Common myeloid progenitor, CD34-positive (primary cell): ENCODE data around the gene KCNJ5.

ENCODE experiments used
- CTCF ChIA-PET: fragments of 350-600 bp; sonication (Branson Sonifier 250); formaldehyde crosslinking; loops from one replicate; lab custom pipeline; 2021; ENCODE audit warnings: antibody characterized with exemption; lab: Charles Lee
- POLR2A ChIA-PET: fragments of 350-600 bp; sonication (Branson Sonifier 250); formaldehyde crosslinking; loops from one replicate; lab custom pipeline; 2021; ENCODE audit warnings: antibody characterized with exemption; lab: Charles Lee
- DNase-seq, 3 donors: peaks; one replicate each; pipeline versions ENCODE4 v3.0.0 to v3.0.0-alpha.2; 2013
- H3K27ac ChIP-seq, 2 experiments: 1 replicate in 1 of 2; 2 replicates in 1 of 2; pipeline ENCODE4 v1.7.0; 2013; ENCODE audit warnings: inconsistent platforms in 2 of 2, low read length in 2 of 2, mild to moderate bottlenecking in 2 of 2, low read depth in 1 of 2, moderate library complexity in 1 of 2; ENCODE audit not compliant: severe bottlenecking in 2 of 2, insufficient read depth in 1 of 2, poor library complexity in 1 of 2
- H3K27me3 ChIP-seq, 5 experiments: replicated peaks in 2 of 5; 1 replicate in 3 of 5; 2 replicates in 2 of 5; pipeline versions ENCODE4 v1.6.1 to v1.7.0; 2013; ENCODE audit warnings: low read length in 4 of 5, mild to moderate bottlenecking in 2 of 5, moderate library complexity in 2 of 5, inconsistent platforms in 1 of 5; ENCODE audit not compliant: insufficient read depth in 5 of 5, control insufficient read depth in 4 of 5
- H3K36me3 ChIP-seq, 4 experiments: 1 replicate in 2 of 4; 2 replicates in 2 of 4; pipeline versions ENCODE4 v1.6.1 to v1.7.0; 2013; ENCODE audit warnings: low read length in 3 of 4, control low read depth in 1 of 4, mild to moderate bottlenecking in 1 of 4; ENCODE audit not compliant: control insufficient read depth in 4 of 4, insufficient read depth in 4 of 4
- H3K4me1 ChIP-seq, 4 experiments: 1 replicate in 3 of 4; 2 replicates in 1 of 4; pipeline versions ENCODE4 v1.6.1 to v1.7.1; 2013; ENCODE audit warnings: low read length in 3 of 4, mild to moderate bottlenecking in 3 of 4, control low read depth in 1 of 4, inconsistent platforms in 1 of 4, moderate library complexity in 1 of 4; ENCODE audit not compliant: control insufficient read depth in 4 of 4, insufficient read depth in 4 of 4; ENCODE audit errors: control extremely low read depth in 1 of 4
- H3K4me3 ChIP-seq, 7 experiments: 1 replicate in 4 of 7; 2 replicates in 3 of 7; pipeline versions ENCODE4 v1.5.1 to v1.7.0; 2013; ENCODE audit warnings: mild to moderate bottlenecking in 7 of 7, low read length in 6 of 7, moderate library complexity in 6 of 7, inconsistent platforms in 2 of 7, low read depth in 2 of 7, control low read depth in 1 of 7; ENCODE audit not compliant: insufficient read depth in 4 of 7, control insufficient read depth in 1 of 7; ENCODE audit errors: extremely low read depth in 1 of 7
- H3K9me3 ChIP-seq, 5 experiments: 1 replicate in 4 of 5; 2 replicates in 1 of 5; pipeline versions ENCODE4 v1.6.1 to v1.7.1; 2013; ENCODE audit warnings: low read length in 4 of 5, mild to moderate bottlenecking in 2 of 5, inconsistent platforms in 1 of 5, low read depth in 1 of 5, moderate library complexity in 1 of 5; ENCODE audit not compliant: control insufficient read depth in 4 of 5, insufficient read depth in 2 of 5; ENCODE audit errors: control extremely low read depth in 1 of 5
- WGBS: methylation state at CpG from one replicate; pipeline ENCODE4 v1.1.5; 2013; ENCODE audit not compliant: insufficient coverage; 5-methylcytosine and 5-hydroxymethylcytosine counted together

Gene KCNJ5

DNA sequence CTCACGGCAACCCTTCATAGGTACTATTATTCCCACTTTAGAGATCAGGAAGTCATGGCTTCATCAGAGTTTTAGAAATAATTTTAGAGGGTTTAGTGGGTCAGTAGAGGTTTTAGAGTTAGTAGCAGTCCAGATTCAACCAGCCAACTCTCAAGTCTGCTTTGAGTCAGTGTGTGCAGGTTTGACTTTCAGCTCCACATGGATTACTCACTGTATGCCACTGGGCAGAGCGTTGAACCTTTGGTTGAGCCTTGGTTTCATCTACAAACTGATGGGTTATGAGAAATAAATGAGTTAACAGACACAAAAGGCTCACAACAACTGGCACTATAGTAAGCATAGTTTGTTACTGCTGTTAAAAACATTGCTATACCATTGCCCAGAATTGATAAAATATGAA is 70.5 kb downstream of the KCNJ5 start:
- Histone ChIP-seq H3K4me3 (no peak overlapping the region), H3K9me3 (no peaks in the 10 kb centered on the region), H3K27me3 (peaks cover 0 to 6% (median 0%) of the 10 kb centered on the region in 5 experiments), H3K36me3 (no peaks in the 10 kb centered on the region), H3K4me1 (peaks cover 0 to 13% (median 3%) of the 10 kb centered on the region in 4 experiments), H3K27ac (no peak overlapping the region)
- POLR2A ChIA-PET, result no interaction called here
- no peak for DNase-seq
- WGBS, result no CpG with 5 or more reads among the region's 2 CpGs
- CTCF ChIA-PET, result interaction anchor here (3.1 to 34.5 kb wide), 2 partner anchors 13 to 72 kb away, joined by 12 to 640 read pairs; partner anchors contain the start of gene KCNJ5

DNA sequence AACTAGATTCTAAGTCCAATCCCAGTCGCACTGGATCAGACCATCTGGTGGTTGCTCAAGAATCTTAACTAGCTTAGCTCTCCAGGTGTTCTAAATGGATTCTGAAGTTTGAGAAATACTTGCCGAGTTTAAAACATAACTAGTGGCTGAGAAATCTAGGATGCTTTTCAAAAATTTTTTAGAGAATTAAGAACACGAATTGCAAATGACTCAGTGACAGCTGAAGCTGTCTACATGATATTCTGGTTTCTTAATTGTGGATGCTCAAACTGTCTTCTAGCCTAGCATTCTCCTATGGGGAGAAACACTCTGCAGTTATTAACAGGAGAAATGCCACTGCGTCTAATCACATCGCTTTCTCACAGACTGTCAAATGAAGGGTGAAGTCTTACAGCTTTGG is 71.7 kb downstream of the KCNJ5 start:
- WGBS, result 95% methylated on average over 2 of the region's 5 CpGs
- no peak for DNase-seq
- POLR2A ChIA-PET, result no interaction called here
- H3K27ac ChIP-seq, result no peak overlapping the region
- H3K27me3 ChIP-seq, result peaks cover 0 to under 1% (median 0%) of the 10 kb centered on the region in 5 experiments
- CTCF ChIA-PET, result interaction anchor here (3.1 to 34.5 kb wide), 2 partner anchors 15 to 73 kb away, joined by 12 to 640 read pairs; partner anchors contain the start of gene KCNJ5
- H3K4me3 ChIP-seq, result no peak overlapping the region
- no peaks in the 10 kb centered on the region for H3K9me3 ChIP-seq
- H3K4me1 ChIP-seq, result peaks cover 0 to 13% (median 3%) of the 10 kb centered on the region in 4 experiments
- peaks cover 0 to 3% (median 0%) of the 10 kb centered on the region in 4 experiments for H3K36me3 ChIP-seq

DNA sequence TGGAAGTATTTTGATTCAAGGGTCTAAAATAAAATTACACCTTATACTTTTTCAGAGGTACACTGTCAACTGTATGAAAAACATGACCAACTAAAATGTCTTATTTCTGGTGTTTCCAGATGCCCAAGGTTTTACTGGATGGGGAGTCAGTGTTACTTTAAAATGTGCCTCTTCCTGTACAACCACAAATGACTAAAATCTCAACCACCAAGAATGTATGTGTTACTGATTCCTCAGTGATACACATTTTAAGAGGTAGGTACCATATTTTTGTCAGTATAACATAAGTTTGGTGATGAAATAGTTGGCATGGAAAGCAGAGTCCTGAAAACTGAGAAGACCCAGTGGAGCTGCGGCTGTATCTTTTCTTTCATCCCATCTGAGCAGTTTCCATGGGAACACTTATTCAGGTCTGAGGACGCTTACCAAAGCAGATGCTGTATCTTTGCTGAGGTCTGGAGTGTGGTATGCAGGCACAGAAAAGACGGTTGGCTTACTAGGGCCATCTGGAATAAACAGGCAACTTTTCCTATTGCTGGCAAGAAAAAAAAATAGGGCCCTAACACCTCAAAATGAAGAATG is 72.7 kb downstream of the KCNJ5 start:
- Histone ChIP-seq H3K36me3 (peaks cover 0 to 3% (median 1%) of the 10 kb centered on the region in 4 experiments), H3K9me3 (no peaks in the 10 kb centered on the region), H3K4me3 (no peak overlapping the region), H3K27me3 (no peaks in the 10 kb centered on the region), H3K27ac (no peak overlapping the region), H3K4me1 (peaks cover 0 to 13% (median 3%) of the 10 kb centered on the region in 4 experiments)
- POLR2A ChIA-PET, result no interaction called here
- CTCF ChIA-PET, result interaction anchor here (3.1 to 34.5 kb wide), 2 partner anchors 16 to 74 kb away, joined by 12 to 640 read pairs; partner anchors contain the start of gene KCNJ5
- DNase-seq, result no peak
- WGBS, result 93% methylated on average over 3 of the region's 3 CpGs

DNA sequence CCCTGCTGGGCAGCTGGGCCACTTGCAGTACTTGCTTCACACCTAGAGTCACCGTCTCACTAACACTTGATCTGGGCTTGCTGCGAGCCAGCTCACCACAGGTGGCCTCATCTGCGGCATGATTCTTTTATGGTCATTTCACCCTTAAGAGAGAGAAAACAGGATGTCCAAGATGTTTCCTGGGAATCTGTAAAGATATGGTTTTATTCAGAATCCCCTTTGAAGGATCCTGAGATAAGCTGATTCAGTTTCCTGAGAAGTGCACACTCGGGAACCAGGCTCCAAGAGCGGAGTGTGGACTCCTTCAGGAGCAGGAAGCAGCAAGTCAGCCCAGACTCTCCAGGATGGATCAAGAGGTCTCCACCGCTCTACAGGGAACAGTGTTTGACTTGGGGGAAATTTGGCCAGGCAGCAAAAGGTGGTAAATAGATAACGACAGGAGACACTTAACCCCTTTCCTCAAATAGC is 73.3 kb downstream of the KCNJ5 start:
- CTCF ChIA-PET, result interaction anchor here (1.3 to 34.5 kb wide), 2 partner anchors 8 to 75 kb away, joined by 3 to 640 read pairs; partner anchors contain the start of gene KCNJ5
- Histone ChIP-seq H3K9me3 (no peaks in the 10 kb centered on the region), H3K27ac (no peak overlapping the region), H3K27me3 (no peaks in the 10 kb centered on the region), H3K4me3 (no peak overlapping the region), H3K36me3 (peaks cover 1 to 8% (median 5%) of the 10 kb centered on the region in 4 experiments), H3K4me1 (peaks cover 0 to 13% (median 3%) of the 10 kb centered on the region in 4 experiments)
- POLR2A ChIA-PET, result no interaction called here
- peak in 2 of 3 donors; percentile 7 to 19 for DNase-seq
- WGBS, result 50% methylated on average over 6 of the region's 7 CpGs

DNA sequence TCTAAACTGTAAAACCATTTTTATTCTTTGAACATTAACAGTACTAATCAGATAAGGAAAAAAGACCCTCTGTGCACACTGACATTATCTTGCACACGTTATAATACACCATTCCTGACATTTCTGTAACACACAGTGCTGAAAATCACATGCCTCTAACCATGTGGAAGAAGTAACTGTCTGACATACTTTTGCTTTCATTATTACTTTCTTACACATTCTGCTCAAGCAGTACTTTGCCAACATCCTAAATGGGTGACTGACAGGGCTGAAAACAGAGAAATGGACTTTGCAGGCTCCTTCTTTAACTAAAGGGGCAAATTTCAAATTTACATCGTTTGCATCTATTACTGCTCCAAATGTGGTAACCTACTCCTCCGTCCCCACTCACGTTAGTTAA is 74.3 kb downstream of the KCNJ5 start:
- ChIA-PET POLR2A (no interaction called here), CTCF (interaction anchor here (1.3 kb wide), 1 partner anchor 9 kb away, joined by 3 read pairs; no protein-coding TSS in a partner anchor)
- DNase-seq, result peak in 2 of 3 donors; percentile 50 to 62
- Histone ChIP-seq H3K27ac (no peak overlapping the region), H3K36me3 (peaks cover 3 to 18% (median 12%) of the 10 kb centered on the region in 4 experiments), H3K9me3 (no peaks in the 10 kb centered on the region), H3K4me3 (peak overlapping the region in 1 of 7 experiments; percentile 43), H3K27me3 (no peaks in the 10 kb centered on the region), H3K4me1 (peaks cover 0 to 13% (median 3%) of the 10 kb centered on the region in 4 experiments)
- 43% methylated on average over 4 of the region's 4 CpGs for WGBS

DNA sequence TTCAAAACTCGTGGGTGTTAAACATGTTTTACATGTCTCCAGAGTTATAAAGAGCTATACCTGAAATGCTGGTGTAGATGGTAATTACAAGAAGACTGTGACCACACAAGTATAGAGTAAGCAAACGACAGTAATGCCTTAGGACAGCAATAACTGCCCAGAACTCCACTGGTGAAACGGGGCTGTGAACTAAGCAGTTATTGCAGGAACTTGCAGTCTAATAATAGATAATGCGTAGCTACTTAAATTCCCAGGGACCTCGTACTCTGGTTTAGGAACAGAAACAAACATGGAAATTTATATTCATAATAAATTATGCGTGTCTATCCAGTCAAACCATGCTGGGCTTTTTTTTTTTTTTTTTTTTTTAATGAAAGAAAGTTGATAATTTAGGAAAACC is 76.4 kb downstream of the KCNJ5 start:
- 90% methylated on average over 3 of the region's 6 CpGs for WGBS
- H3K9me3 ChIP-seq, result no peaks in the 10 kb centered on the region
- H3K27ac ChIP-seq, result no peak overlapping the region
- H3K4me1 ChIP-seq, result peaks cover 0 to 13% (median 3%) of the 10 kb centered on the region in 4 experiments
- ChIA-PET CTCF (interaction anchor here (1.2 kb wide), 1 partner anchor 82 kb away, joined by 3 read pairs; no protein-coding TSS in a partner anchor), POLR2A (no interaction called here)
- no peak for DNase-seq
- no peaks in the 10 kb centered on the region for H3K27me3 ChIP-seq
- H3K4me3 ChIP-seq, result no peak overlapping the region
- H3K36me3 ChIP-seq, result peaks cover 3 to 29% (median 17%) of the 10 kb centered on the region in 4 experiments

DNA sequence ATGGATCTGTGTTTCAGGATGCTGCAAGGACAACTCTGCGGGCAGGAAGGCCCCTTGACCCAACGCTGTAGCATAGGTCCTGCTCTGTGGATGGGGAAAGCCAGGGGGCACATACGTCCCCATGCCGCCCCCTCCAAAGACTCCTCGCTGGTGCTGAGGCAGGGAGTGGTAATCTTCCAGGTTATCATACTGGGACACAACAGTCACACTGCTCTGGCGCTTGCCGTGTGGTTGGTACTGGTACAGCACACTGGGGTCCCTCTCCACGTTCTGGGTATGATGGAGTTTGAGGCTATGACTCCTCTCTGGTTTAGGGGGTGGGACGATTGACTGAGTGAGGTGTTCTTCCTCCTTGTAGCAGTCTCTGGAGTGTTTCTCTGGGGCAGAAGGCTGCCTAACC is 77.8 kb downstream of the KCNJ5 start:
- Histone ChIP-seq H3K4me1 (peaks cover 0 to 13% (median 3%) of the 10 kb centered on the region in 4 experiments), H3K36me3 (peaks cover 7 to 37% (median 28%) of the 10 kb centered on the region in 4 experiments), H3K4me3 (no peak overlapping the region), H3K27me3 (no peaks in the 10 kb centered on the region), H3K27ac (no peak overlapping the region), H3K9me3 (no peaks in the 10 kb centered on the region)
- DNase-seq, result no peak
- ChIA-PET POLR2A (no interaction called here), CTCF (no interaction called here)
- 98% methylated on average over 7 of the region's 9 CpGs for WGBS
